ENCODE results near the gene CNOT2. TPM values are rescaled to one million over a fixed set of nuclear protein-coding genes. Genes with fewer than 3 reads are reported as not detected.

CNOT2 gene
- total RNA-seq, 2 donors from 2014 or later, result 96.2 to 96.5 TPM

DNA sequence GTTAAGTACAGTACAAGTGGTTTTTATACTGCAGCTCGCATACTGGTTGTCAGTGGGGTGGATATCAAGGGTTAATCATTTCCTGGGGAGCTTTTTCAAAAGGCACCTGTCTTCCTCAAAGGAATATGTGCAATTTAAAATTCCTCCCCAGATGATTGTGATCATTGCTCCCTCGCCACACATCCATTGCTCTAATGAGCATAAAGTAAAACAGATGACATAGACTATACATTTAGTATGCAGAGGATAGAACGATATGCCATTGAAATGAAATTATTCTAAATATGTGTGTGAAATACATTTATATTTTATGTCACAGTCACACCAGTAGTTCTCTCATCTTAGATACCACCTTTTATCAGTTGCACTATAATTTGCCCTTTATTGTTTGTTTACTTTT, 86.5 kb downstream of the CNOT2 start:
- 100% methylated on average over 1 of the region's 3 CpGs; no CpG with 5 or more reads in 1 of the 2 experiments for WGBS, 2 experiments (ENCODE audit: insufficient coverage in 1 of 2, insufficient read length in 1 of 2)
- Mint-ChIP-seq H3K27ac (no peak overlapping the region), H3K4me1 (peaks cover 11% of the 10 kb centered on the region), H3K9me3 (peaks cover 9% of the 10 kb centered on the region), H3K36me3 (ENCODE audit: low read depth) (peaks cover 44% of the 10 kb centered on the region), H3K27me3 (ENCODE audit: insufficient read depth) (no peaks in the 10 kb centered on the region), H3K4me3 (no peak overlapping the region)
- Histone ChIP-seq H3K9ac (ENCODE audit: extremely low read depth, low read length, poor library complexity, severe bottlenecking) (no peak overlapping the region), H3K36me3 (ENCODE audit: control insufficient read depth, insufficient read depth, low read length) (peaks cover 41% of the 10 kb centered on the region), H3K4me3 (ENCODE audit: low read length) (no peak overlapping the region), H3K27me3 (ENCODE audit: control insufficient read depth, insufficient read depth, low read length, poor library complexity, severe bottlenecking) (no peaks in the 10 kb centered on the region), H3K27ac (ENCODE audit: low read depth, low read length) (no peak overlapping the region), H3K9me3 (ENCODE audit: control insufficient read depth, low read length) (peaks cover 11% of the 10 kb centered on the region), H3K4me1 (ENCODE audit: control insufficient read depth, insufficient read depth, low read length) (peaks cover 2% of the 10 kb centered on the region)
- DNase-seq, result no peak
- TF ChIP-seq, protein P1, sequence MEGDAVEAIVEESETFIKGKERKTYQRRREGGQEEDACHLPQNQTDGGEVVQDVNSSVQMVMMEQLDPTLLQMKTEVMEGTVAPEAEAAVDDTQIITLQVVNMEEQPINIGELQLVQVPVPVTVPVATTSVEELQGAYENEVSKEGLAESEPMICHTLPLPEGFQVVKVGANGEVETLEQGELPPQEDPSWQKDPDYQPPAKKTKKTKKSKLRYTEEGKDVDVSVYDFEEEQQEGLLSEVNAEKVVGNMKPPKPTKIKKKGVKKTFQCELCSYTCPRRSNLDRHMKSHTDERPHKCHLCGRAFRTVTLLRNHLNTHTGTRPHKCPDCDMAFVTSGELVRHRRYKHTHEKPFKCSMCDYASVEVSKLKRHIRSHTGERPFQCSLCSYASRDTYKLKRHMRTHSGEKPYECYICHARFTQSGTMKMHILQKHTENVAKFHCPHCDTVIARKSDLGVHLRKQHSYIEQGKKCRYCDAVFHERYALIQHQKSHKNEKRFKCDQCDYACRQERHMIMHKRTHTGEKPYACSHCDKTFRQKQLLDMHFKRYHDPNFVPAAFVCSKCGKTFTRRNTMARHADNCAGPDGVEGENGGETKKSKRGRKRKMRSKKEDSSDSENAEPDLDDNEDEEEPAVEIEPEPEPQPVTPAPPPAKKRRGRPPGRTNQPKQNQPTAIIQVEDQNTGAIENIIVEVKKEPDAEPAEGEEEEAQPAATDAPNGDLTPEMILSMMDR (conservative IDR thresholded peaks at IDR 0.05), result no peak

DNA sequence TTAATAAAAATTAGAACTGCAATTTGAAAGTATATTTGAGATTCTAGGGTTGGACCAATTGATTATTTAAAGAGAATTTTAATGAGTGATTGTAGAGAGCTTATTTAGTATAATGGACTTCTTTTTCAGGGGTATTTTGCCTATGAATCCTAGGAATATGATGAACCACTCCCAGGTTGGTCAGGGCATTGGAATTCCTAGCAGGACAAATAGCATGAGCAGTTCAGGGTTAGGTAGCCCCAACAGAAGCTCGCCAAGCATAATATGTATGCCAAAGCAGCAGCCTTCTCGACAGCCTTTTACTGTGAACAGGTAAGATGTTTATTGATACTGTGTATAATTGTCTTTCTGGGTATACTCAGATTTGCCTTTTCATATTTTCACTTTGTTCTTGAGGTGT, 86.9 kb downstream of the CNOT2 start:
- Histone ChIP-seq H3K9ac (ENCODE audit: extremely low read depth, low read length, poor library complexity, severe bottlenecking) (no peak overlapping the region), H3K9me3 (ENCODE audit: control insufficient read depth, low read length) (peaks cover 11% of the 10 kb centered on the region), H3K4me3 (ENCODE audit: low read length) (no peak overlapping the region), H3K36me3 (ENCODE audit: control insufficient read depth, insufficient read depth, low read length) (peaks cover 44% of the 10 kb centered on the region), H3K4me1 (ENCODE audit: control insufficient read depth, insufficient read depth, low read length) (peaks cover 2% of the 10 kb centered on the region), H3K27me3 (ENCODE audit: control insufficient read depth, insufficient read depth, low read length, poor library complexity, severe bottlenecking) (no peaks in the 10 kb centered on the region), H3K27ac (ENCODE audit: low read depth, low read length) (no peak overlapping the region)
- no peak overlapping the region for H3K27ac Mint-ChIP-seq
- DNase-seq, result peak; percentile 46
- no peaks in the 10 kb centered on the region for H3K27me3 Mint-ChIP-seq (ENCODE audit: insufficient read depth)
- WGBS, 2 experiments (ENCODE audit: insufficient coverage in 1 of 2, insufficient read length in 1 of 2), result 90 to 100% methylated on average over 2 of the region's 2 CpGs
- peaks cover 8% of the 10 kb centered on the region for H3K4me1 Mint-ChIP-seq
- TF ChIP-seq, protein P1 (conservative IDR thresholded peaks at IDR 0.05), result no peak
- H3K4me3 Mint-ChIP-seq, result no peak overlapping the region
- H3K36me3 Mint-ChIP-seq (ENCODE audit: low read depth), result peaks cover 40% of the 10 kb centered on the region
- peaks cover 9% of the 10 kb centered on the region for H3K9me3 Mint-ChIP-seq

DNA sequence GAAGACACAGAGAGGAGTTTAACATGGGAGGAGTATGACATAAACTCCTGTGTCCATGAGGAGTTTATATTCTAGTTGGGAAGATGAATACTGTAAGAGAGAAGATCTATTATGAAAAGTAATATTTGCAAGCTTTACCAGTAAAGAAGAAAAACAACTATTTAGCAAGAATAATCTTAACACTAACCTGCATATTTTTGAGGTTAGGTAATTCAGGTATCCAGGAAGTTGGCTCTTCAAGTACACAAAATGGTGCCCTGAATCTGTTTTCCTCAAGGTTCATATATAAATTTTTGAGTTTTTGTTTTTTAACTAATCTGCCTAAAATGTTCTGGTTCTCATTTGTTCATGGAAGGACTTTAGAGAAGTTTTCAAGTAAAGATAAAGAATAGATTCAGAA, 89.0 kb downstream of the CNOT2 start:
- DNase-seq, result no peak
- H3K36me3 Mint-ChIP-seq (ENCODE audit: low read depth), result peaks cover 36% of the 10 kb centered on the region
- Histone ChIP-seq H3K36me3 (ENCODE audit: control insufficient read depth, insufficient read depth, low read length) (peaks cover 58% of the 10 kb centered on the region), H3K4me3 (ENCODE audit: low read length) (no peak overlapping the region), H3K4me1 (ENCODE audit: control insufficient read depth, insufficient read depth, low read length) (peaks cover 2% of the 10 kb centered on the region), H3K27ac (ENCODE audit: low read depth, low read length) (no peak overlapping the region), H3K27me3 (ENCODE audit: control insufficient read depth, insufficient read depth, low read length, poor library complexity, severe bottlenecking) (no peaks in the 10 kb centered on the region), H3K9ac (ENCODE audit: extremely low read depth, low read length, poor library complexity, severe bottlenecking) (no peak overlapping the region), H3K9me3 (ENCODE audit: control insufficient read depth, low read length) (peaks cover 4% of the 10 kb centered on the region)
- H3K9me3 Mint-ChIP-seq, result peaks cover 5% of the 10 kb centered on the region
- no peak overlapping the region for H3K27ac Mint-ChIP-seq
- no peaks in the 10 kb centered on the region for H3K27me3 Mint-ChIP-seq (ENCODE audit: insufficient read depth)
- H3K4me1 Mint-ChIP-seq, result peaks cover 8% of the 10 kb centered on the region
- TF ChIP-seq, protein P1 (conservative IDR thresholded peaks at IDR 0.05), result no peak
- H3K4me3 Mint-ChIP-seq, result no peak overlapping the region

Data from endodermal cell (in vitro differentiated cells).